Peyer's patch (tissue), 4 donors: Measurements from ENCODE around the gene FAM171A1. TPM values are rescaled to one million over a fixed set of nuclear protein-coding genes. Genes with fewer than 3 reads are reported as not detected.
A peak's percentile ranks its signal among the peaks of the same experiment; 100 is the strongest.

Experiments used
- DNase-seq, 3 donors: peaks; one replicate each; pipeline ENCODE4 v3.0.0-alpha.2; 2017 to 2019
- H3K27ac ChIP-seq, 4 donors: fragments of 200-600 bp; sonication (generic); one replicate each; pipeline ENCODE4 v1.5.1; 2016 to 2019
- H3K27me3 ChIP-seq, 2 donors: fragments of 200-600 bp; sonication (generic); one replicate each; pipeline ENCODE4 v1.5.1; 2019
- H3K36me3 ChIP-seq, 3 donors: fragments of 200-600 bp; sonication (generic); one replicate each; pipeline ENCODE4 v1.5.1; 2016 to 2019
- H3K4me1 ChIP-seq, 4 donors: fragments of 200-600 bp; sonication (generic); one replicate each; pipeline ENCODE4 v1.5.1; 2016 to 2019
- H3K4me3 ChIP-seq, 4 donors: fragments of 200-600 bp; sonication (generic); 1 replicate in 3 of 4; 2 replicates in 1 of 4; pipeline ENCODE4 v1.5.1; 2016 to 2019; ENCODE audit warnings: mild to moderate bottlenecking in 1 of 4
- H3K9me3 ChIP-seq, 4 donors: fragments of 200-600 bp; sonication (generic); one replicate each; pipeline ENCODE4 v1.5.1; 2016 to 2019; ENCODE audit warnings: mild to moderate bottlenecking in 1 of 4
- POLR2A ChIP-seq, 2 donors: fragments of 450-650 bp; IDR thresholded peaks; one replicate each; pipeline ENCODE4 v1.5.1; 2017; ENCODE audit warnings: antibody characterized with exemption in 2 of 2, mild to moderate bottlenecking in 2 of 2, moderate library complexity in 2 of 2
- total RNA-seq, 4 donors: library from RNA; depleted of rRNA; stranded (reverse); fragments of >200 nt; gene quantifications; one replicate each; pipeline ENCODE4 v1.1.0, GENCODE V29; 2016
- TF ChIP-seq, protein P1 (sequence below), 6 experiments: fragments of 450-650 bp in 4 of 6; fragments of 200-600 bp in 2 of 6; sonication (generic) in 1 of 6; IDR thresholded peaks; one replicate each; pipeline ENCODE4 v1.5.1; 2017 to 2019; ENCODE audit warnings: antibody characterized with exemption in 6 of 6, mild to moderate bottlenecking in 3 of 6, moderate library complexity in 1 of 6

Gene FAM171A1
- total RNA-seq, 4 donors from 2014 or later = 14.7 to 37.1 (median 24.5) TPM

DNA sequence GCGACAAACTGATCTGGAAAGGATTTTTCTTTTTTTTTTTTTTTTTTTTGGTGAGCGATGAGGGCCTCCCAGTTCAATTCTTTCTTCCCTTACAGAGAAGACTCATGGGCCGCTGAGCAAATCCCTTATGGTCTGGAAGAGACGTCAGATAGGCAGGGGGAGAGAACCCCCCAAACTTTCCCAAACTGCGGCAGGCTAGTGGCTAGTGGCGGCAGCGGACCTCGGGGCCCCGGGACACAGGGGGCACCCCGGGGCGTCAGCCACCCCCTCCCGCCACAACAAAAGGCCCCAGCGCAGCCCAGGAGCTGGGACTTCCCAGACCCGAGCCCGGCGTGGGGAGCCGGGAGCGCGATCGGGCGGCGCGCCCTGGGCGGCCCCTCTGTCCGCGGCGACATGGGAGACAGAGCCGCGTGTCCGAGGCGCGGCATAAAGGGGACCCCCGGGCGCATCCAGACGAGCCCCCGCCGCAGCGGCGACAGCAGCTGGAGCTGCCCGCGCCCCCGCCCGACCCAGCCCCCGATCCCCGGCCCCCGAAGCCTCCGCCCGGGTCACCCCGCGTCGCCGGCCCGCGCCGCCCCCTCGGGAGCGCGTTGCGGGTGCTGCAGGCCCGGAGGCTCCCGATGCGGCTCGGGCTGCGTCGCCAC, 755 bp downstream of the FAM171A1 start:
- H3K36me3 ChIP-seq = no peaks in the 10 kb centered on the region
- H3K4me3 ChIP-seq = peak overlapping the region; percentile 50 to 90 (median 70)
- H3K27me3 ChIP-seq = no peaks in the 10 kb centered on the region
- DNase-seq = peak in 1 of 3 donors; percentile 69
- no peaks in the 10 kb centered on the region for H3K9me3 ChIP-seq
- peak overlapping the region; percentile 55 to 80 (median 71) for H3K27ac ChIP-seq
- TF ChIP-seq, protein P1, sequence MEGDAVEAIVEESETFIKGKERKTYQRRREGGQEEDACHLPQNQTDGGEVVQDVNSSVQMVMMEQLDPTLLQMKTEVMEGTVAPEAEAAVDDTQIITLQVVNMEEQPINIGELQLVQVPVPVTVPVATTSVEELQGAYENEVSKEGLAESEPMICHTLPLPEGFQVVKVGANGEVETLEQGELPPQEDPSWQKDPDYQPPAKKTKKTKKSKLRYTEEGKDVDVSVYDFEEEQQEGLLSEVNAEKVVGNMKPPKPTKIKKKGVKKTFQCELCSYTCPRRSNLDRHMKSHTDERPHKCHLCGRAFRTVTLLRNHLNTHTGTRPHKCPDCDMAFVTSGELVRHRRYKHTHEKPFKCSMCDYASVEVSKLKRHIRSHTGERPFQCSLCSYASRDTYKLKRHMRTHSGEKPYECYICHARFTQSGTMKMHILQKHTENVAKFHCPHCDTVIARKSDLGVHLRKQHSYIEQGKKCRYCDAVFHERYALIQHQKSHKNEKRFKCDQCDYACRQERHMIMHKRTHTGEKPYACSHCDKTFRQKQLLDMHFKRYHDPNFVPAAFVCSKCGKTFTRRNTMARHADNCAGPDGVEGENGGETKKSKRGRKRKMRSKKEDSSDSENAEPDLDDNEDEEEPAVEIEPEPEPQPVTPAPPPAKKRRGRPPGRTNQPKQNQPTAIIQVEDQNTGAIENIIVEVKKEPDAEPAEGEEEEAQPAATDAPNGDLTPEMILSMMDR (IDR thresholded peaks at IDR 0.05) = no peak
- no peak for TF ChIP-seq POLR2A (IDR thresholded peaks at IDR 0.05)
- peaks cover 0 to 10% (median 0%) of the 10 kb centered on the region in 4 donors for H3K4me1 ChIP-seq

DNA sequence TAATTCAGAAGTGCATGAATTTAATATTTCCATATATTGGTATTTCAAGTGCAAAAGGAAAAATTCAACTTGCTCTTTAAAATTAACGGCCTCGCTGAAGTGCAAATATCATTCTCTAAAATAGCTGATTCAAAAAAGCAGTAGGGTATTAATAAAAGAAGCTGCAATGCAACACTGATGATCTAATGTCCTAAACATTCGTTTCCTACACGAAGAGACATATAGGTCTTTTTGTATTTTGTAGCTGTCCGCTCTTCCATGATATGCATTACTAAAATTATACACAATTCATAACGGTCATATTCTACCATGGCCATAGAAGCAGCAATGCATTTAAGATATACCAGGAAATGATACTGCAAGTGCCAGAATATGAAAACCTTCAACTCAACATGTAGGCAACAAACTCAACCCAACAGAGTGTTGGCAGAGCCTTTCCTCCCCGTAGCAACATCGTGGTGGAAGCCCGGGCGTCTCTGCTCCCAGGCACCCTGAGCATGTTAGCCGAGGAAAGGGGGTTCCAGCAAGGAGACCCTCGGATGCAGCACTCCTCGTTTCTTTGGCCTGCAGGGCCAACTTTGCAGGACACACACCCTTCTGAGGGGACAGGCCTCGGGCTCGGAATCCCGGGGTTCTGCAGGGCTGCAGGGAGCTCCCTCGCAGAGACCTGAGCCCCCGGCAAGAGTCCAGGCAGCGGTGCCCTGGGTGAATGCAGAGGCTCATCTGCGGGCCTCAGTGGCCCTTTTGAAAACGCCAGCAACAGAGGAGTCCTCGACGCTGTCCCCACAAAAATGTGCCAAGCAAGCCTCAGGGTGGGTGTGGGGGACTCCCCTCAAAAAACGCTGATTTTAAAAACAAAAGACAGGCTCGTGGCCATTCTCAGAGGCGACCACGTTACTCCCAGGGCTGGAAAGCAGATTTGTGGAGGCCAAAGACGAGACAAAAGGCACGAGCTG, 1.6 kb downstream of the FAM171A1 start:
- H3K27me3 ChIP-seq = no peaks in the 10 kb centered on the region
- no peak for TF ChIP-seq POLR2A (IDR thresholded peaks at IDR 0.05)
- TF ChIP-seq, protein P1 (IDR thresholded peaks at IDR 0.05) = no peak
- peaks cover 0 to 10% (median 0%) of the 10 kb centered on the region in 4 donors for H3K4me1 ChIP-seq
- H3K36me3 ChIP-seq = no peaks in the 10 kb centered on the region
- H3K4me3 ChIP-seq = peak overlapping the region; percentile 50 to 90 (median 70)
- no peaks in the 10 kb centered on the region for H3K9me3 ChIP-seq
- peak overlapping the region in 2 of 4 donors; percentile 65 to 77 for H3K27ac ChIP-seq
- peak in 1 of 3 donors; percentile 57 for DNase-seq

DNA sequence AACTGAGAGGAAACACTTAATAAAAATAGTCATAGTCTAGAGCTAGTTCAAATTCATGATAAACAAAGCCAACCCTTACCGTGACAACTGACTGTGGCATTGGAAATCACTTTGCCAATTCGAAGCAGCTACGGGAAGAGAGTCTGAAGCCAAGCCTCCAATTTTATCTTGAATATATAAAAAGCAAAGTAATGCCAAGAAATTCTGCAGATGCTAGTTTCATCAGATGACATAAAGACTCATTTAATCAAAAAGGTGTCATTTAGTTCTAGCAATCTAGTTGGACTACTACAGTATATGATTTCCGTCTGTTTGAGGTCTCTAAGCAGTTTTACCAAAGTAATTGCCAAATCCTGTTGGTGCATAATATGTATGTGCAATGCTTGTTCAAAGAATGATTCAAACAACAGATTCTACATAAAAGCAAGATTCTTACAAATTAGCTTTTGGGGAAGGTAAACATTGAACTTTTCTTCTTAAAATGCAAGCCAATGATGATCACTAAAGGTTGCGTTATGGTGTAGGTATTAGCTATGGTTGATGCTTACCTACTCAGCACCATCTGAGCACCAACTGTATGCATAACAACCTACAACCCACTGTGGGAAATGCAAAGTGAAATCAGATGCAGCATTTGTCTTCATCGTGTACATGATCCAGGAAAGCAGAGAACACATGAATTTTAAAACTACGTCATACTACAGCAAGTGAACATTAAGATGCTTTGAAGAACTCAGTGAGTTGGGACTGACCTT, 2.8 kb downstream of the FAM171A1 start:
- Histone ChIP-seq H3K27me3 (no peaks in the 10 kb centered on the region), H3K9me3 (no peaks in the 10 kb centered on the region), H3K4me3 (no peak overlapping the region), H3K27ac (no peak overlapping the region), H3K4me1 (peaks cover 0 to 10% (median 0%) of the 10 kb centered on the region in 4 donors), H3K36me3 (no peaks in the 10 kb centered on the region)
- TF ChIP-seq, protein P1 (IDR thresholded peaks at IDR 0.05) = no peak
- no peak for TF ChIP-seq POLR2A (IDR thresholded peaks at IDR 0.05)
- no peak for DNase-seq

DNA sequence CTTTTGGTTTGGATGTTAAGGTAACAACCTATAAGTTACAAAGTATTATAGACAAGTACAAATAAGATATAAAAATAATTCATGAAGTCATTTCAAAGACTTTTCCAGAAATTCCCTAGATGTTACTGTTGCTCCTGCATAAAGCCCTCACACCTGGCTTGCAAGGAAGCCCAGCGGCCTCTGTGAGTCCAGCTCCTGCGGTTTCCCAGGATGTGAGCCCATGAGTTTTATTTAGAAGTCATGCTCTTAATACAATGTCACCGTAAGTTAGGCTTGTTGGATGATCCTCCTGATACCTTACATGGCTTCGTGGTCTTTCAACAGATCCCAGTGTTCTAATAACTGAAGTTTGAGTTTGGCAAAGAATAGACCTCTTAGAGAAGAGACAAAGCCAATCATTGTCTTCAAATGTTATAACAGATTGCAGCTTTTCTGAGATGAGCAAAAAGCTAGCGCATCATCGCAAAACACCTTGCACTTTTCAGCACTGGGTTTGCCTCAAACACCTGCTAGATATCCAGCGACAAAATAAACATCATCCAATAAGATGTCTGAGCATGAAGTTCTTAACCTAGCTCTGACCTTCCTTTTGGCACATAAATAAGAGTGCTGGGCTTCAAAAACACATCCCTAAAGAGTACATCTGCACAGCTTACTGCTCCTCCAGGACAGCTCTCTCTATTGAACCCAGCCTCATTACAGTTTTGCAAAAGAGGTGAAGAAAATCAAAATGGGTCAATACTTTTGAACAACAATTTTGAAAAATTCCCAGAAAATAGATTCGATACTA, 3.6 kb downstream of the FAM171A1 start:
- no peaks in the 10 kb centered on the region for H3K27me3 ChIP-seq
- no peak overlapping the region for H3K27ac ChIP-seq
- H3K36me3 ChIP-seq = no peaks in the 10 kb centered on the region
- no peaks in the 10 kb centered on the region for H3K9me3 ChIP-seq
- peaks cover 0 to 10% (median 0%) of the 10 kb centered on the region in 4 donors for H3K4me1 ChIP-seq
- TF ChIP-seq, protein P1 (IDR thresholded peaks at IDR 0.05) = no peak
- no peak for TF ChIP-seq POLR2A (IDR thresholded peaks at IDR 0.05)
- DNase-seq = no peak
- H3K4me3 ChIP-seq = no peak overlapping the region

DNA sequence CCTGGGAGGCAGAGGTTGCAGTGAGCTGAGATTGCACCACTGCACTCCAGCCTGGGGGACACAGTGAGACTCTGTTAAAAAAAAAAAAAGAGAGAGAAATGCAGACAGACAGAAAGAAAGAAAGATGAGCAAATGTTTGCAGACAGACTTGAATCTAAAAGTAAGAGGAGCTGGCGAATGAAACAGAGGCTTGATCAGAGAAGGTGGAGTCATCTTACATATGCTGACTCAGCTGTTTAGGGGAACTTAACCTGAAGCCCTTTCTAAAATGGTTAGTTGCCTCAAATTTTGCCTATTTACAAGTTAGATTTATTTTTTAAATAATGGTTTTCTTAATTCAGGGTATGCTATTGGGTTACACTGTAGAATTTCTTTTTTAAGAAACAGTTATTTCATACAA, 5.4 kb downstream of the FAM171A1 start:
- Histone ChIP-seq H3K27ac (no peak overlapping the region), H3K36me3 (no peaks in the 10 kb centered on the region), H3K4me1 (peaks cover 0 to 10% (median 0%) of the 10 kb centered on the region in 4 donors), H3K4me3 (no peak overlapping the region), H3K27me3 (no peaks in the 10 kb centered on the region), H3K9me3 (no peaks in the 10 kb centered on the region)
- TF ChIP-seq, protein P1 (IDR thresholded peaks at IDR 0.05) = no peak
- no peak for TF ChIP-seq POLR2A (IDR thresholded peaks at IDR 0.05)
- DNase-seq = no peak
